Prostate gland (tissue), 2 donors: ENCODE measurements around the gene RELL1. TPM values are rescaled to one million over a fixed set of nuclear protein-coding genes. Genes with fewer than 3 reads are reported as not detected.

Source experiments
- DNase-seq: peaks from one replicate; pipeline ENCODE4 v3.0.0-alpha.2; 2019; ENCODE audit warnings: low spot score
- H3K27ac ChIP-seq, 2 donors: fragments of 200-600 bp; sonication (generic); 2 replicates each; pipeline ENCODE4 v1.5.1; 2017 to 2019
- H3K27me3 ChIP-seq: fragments of 200-600 bp; sonication (generic); replicated peaks from 2 replicates; pipeline ENCODE4 v1.5.1; 2019; ENCODE audit not compliant: insufficient read depth
- H3K36me3 ChIP-seq, 2 donors: fragments of 200-600 bp; sonication (generic); 1 replicate in 1 of 2; 2 replicates in 1 of 2; pipeline versions ENCODE4 v1.5.1 to v1.8.1; 2017 to 2019
- H3K4me1 ChIP-seq: fragments of 200-600 bp; sonication (generic); replicated peaks from 2 replicates; pipeline ENCODE4 v1.5.1; 2019
- H3K4me3 ChIP-seq, 2 donors: fragments of 200-600 bp; sonication (generic); 2 replicates each; pipeline ENCODE4 v1.5.1; 2017 to 2019
- H3K9me3 ChIP-seq: fragments of 200-600 bp; sonication (generic); 2 replicates; pipeline ENCODE4 v1.5.1; 2017
- CTCF ChIP-seq, 4 experiments: fragments of 200-600 bp in 2 of 4; fragments of 450-650 bp in 2 of 4; sonication (generic) in 2 of 4; IDR thresholded peaks; 1 replicate in 3 of 4; 2 replicates in 1 of 4; pipeline ENCODE4 v1.5.1; 2016 to 2019; ENCODE audit warnings: antibody characterized with exemption in 4 of 4, mild to moderate bottlenecking in 2 of 4, moderate library complexity in 2 of 4
- POLR2A ChIP-seq: fragments of 450-650 bp; IDR thresholded peaks from one replicate; pipeline ENCODE4 v1.6.1; 2016; ENCODE audit warnings: antibody characterized with exemption, mild to moderate bottlenecking
- POLR2AphosphoS5 ChIP-seq: sonication (generic); formaldehyde crosslinking; IDR thresholded peaks from one replicate; pipeline ENCODE4 v1.6.1; 2017; ENCODE audit warnings: antibody characterized with exemption
- WGBS: methylation state at CpG from one replicate; pipeline ENCODE4 v1.1.5; 2018; 5-methylcytosine and 5-hydroxymethylcytosine counted together
- intact Hi-C: fragments of 100-400 bp; cut with DNase I; formaldehyde crosslinking; loops from one replicate; pipeline ENCODE4 v1.14.2; 2022
- total RNA-seq, 2 donors: library from RNA; depleted of rRNA; stranded (reverse); fragments of >200 nt; gene quantifications; one replicate each; pipeline ENCODE4 v1.1.0, GENCODE V29; 2016

The RELL1 gene, protein sequence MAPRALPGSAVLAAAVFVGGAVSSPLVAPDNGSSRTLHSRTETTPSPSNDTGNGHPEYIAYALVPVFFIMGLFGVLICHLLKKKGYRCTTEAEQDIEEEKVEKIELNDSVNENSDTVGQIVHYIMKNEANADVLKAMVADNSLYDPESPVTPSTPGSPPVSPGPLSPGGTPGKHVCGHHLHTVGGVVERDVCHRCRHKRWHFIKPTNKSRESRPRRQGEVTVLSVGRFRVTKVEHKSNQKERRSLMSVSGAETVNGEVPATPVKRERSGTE
- 10 to 100 TPM; 18.9 to 26.2 TPM for total RNA-seq

DNA sequence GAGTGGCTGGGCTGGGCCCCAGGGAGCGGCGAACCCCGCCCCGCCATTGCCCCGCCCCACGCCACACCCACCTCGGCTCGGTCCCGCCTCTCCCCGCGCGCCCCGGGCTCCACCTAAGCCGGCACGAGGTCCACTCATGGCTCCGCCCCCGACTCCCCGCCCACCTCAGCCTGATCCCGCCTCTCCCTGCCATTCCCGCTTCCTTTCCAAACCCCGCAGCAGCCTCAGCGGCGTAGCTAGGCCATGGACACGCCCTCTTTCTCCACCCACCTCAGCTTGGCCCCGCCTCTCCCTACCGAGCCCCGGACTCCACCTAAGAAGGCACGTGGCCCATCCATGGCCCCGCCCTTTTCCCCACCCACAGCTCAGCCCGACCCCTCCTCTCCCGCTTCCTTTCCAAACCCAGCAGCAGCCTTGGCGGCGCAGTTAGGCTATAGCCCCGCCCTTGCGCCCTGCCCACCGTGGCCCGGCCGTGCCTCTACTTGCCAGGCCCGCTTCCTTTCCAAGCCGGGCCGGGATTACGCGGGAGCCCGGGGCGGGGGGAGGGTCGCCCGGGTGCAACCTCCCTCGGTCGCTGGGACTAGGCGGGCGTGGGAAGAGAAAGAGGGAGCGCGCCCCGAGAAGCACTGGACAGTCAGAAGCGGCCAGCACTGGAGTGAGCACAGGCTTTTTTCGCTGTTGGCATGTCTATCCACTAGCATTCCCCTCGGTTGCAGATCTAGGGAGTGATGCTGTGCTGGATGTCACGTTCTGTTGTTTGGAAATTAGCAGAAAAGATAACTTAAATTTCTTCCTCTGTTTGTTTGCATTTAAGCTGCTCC, at the start of gene RELL1:
Gene RELL1 (minus strand): TSS at position 4 of the 821 bp plus-strand sequence. CDS start 89 bp downstream, outside the sequence.
- WGBS: under 1% methylated on average over 58 of the region's 58 CpGs
- peak; percentile 100 for DNase-seq
- Histone ChIP-seq H3K4me3 (peak within 1 kb of the TSS; percentile 89 to 93), H3K36me3 (no peaks in the 10 kb centered on the region), H3K4me1 (no peaks in the 10 kb centered on the region), H3K27me3 (no peaks in the 10 kb centered on the region), H3K9me3 (no peaks in the 10 kb centered on the region), H3K27ac (peak within 1 kb of the TSS; percentile 90 to 92)
- intact Hi-C loops: loop anchor here (5.0 to 10.0 kb wide), 3 partner anchors 54 to 291 kb away; no protein-coding TSS in a partner anchor
- TF ChIP-seq POLR2A (peak; percentile 26), CTCF (IDR thresholded peaks at IDR 0.05) (peak in 1 of 4 experiments; percentile 12), POLR2AphosphoS5 (peak; percentile 81)

GRCh38 chr4:37735578-37735977, 49.4 kb upstream of the RELL1 start:
- no peaks in the 10 kb centered on the region for H3K9me3 ChIP-seq
- no peak overlapping the region for H3K27ac ChIP-seq
- TF ChIP-seq CTCF (IDR thresholded peaks at IDR 0.05) (no peak), POLR2AphosphoS5 (no peak), POLR2A (no peak)
- no peak for DNase-seq
- H3K4me1 ChIP-seq: no peaks in the 10 kb centered on the region
- intact Hi-C loops: no loop called here
- H3K4me3 ChIP-seq: no peak overlapping the region
- H3K27me3 ChIP-seq: no peaks in the 10 kb centered on the region
- H3K36me3 ChIP-seq: no peaks in the 10 kb centered on the region
- 88% methylated on average over 5 of the region's 5 CpGs for WGBS

DNA sequence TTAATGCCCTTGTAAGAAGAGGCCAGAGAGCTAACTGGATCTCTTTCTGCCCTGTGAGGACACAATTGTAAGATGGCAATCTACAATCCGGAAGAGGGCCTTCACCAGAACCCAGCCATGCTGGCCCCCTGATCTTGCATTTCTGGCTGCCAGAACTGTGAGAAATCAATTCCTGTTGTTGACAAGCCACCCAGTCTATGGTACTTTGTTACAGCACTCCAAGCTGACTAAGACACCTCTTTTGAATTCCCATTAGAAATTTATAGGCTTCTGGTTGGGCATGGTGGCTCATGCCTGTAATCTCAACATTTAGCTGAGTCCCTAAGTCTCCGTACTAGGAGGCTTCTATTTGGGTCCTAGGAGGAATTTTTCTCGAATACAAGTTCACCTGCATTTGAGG, 48.8 kb upstream of the RELL1 start:
- Histone ChIP-seq H3K4me3 (no peak overlapping the region), H3K4me1 (no peaks in the 10 kb centered on the region), H3K36me3 (no peaks in the 10 kb centered on the region), H3K9me3 (no peaks in the 10 kb centered on the region), H3K27me3 (no peaks in the 10 kb centered on the region), H3K27ac (no peak overlapping the region)
- 94% methylated on average over 3 of the region's 3 CpGs for WGBS
- intact Hi-C loops: no loop called here
- DNase-seq: no peak
- TF ChIP-seq CTCF (IDR thresholded peaks at IDR 0.05) (no peak), POLR2AphosphoS5 (no peak), POLR2A (no peak)

GRCh38 chr4:37733240-37733867, 47.2 kb upstream of the RELL1 start:
- H3K27ac ChIP-seq: no peak overlapping the region
- no peaks in the 10 kb centered on the region for H3K36me3 ChIP-seq
- 78% methylated on average over 6 of the region's 6 CpGs for WGBS
- H3K27me3 ChIP-seq: no peaks in the 10 kb centered on the region
- no peak for DNase-seq
- H3K4me3 ChIP-seq: no peak overlapping the region
- TF ChIP-seq POLR2AphosphoS5 (no peak), CTCF (IDR thresholded peaks at IDR 0.05) (no peak), POLR2A (no peak)
- H3K4me1 ChIP-seq: no peaks in the 10 kb centered on the region
- no peaks in the 10 kb centered on the region for H3K9me3 ChIP-seq
- intact Hi-C loops: no loop called here
